ENCODE data around the gene PDZD8.

The PDZD8 gene

DNA sequence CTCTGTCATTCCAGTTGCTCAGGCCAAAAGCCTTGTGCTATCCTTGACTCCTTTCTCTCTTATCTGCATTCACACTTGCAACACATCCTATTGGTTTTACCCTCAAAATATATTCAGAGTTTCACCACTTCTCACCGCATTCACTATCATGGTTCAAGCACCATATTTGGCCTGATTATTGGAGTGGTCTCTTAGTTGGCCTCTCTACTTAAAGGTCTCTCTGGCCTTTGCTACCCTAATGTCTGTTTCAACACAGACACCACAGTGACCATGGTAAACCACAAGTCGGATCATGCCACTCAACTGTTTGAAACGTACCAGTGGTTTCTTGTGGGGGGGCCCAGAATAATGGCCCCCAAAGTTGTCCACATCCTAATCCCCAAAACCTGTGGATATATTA lies 15.2 kb upstream of the PDZD8 start:
- H3K4me1 ChIP-seq (ENCODE audit: control insufficient read depth, insufficient read depth, low read length) = no peaks in the 10 kb centered on the region
- no peaks in the 10 kb centered on the region for H3K36me3 ChIP-seq (ENCODE audit: control insufficient read depth, insufficient read depth, low read length)
- no CpG with 5 or more reads among the region's 3 CpGs for WGBS (ENCODE audit: insufficient coverage, insufficient read length)
- H3K27me3 ChIP-seq (ENCODE audit: control insufficient read depth, insufficient read depth, low read length) = no peaks in the 10 kb centered on the region
- DNase-seq (ENCODE audit: low read depth, low spot score) = no peak
- no peak overlapping the region for H3K4me3 ChIP-seq (ENCODE audit: low read length)
- H3K27ac ChIP-seq (ENCODE audit: low read length) = no peak overlapping the region
- no peaks in the 10 kb centered on the region for H3K9me3 ChIP-seq (ENCODE audit: control insufficient read depth, insufficient read depth, low read length)

DNA sequence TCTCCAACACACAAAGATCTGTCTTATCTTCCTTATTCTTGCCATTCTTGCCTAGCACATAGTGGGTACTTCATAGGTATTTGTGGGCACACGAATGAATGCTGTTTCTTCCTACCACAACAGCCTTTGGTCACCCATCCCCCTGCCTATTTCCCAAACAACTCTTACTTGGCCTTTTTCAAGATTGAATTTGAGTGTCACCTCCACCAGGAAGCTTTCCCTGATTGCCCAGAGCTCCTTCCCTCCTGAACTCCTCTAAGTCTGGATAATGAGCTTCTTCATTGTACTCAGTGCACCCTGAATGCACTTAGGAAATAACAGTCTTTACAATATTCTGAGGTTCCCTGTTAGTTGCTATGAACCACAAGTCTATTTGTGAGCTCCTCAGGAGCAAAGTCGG lies 11.6 kb upstream of the PDZD8 start:
- Histone ChIP-seq H3K36me3 (ENCODE audit: control insufficient read depth, insufficient read depth, low read length) (no peaks in the 10 kb centered on the region), H3K9me3 (ENCODE audit: control insufficient read depth, insufficient read depth, low read length) (no peaks in the 10 kb centered on the region), H3K4me3 (ENCODE audit: low read length) (no peak overlapping the region), H3K4me1 (ENCODE audit: control insufficient read depth, insufficient read depth, low read length) (no peaks in the 10 kb centered on the region), H3K27ac (ENCODE audit: low read length) (no peak overlapping the region), H3K27me3 (ENCODE audit: control insufficient read depth, insufficient read depth, low read length) (no peaks in the 10 kb centered on the region)
- no peak for DNase-seq (ENCODE audit: low read depth, low spot score)
- no CpG with 5 or more reads among the region's 2 CpGs for WGBS (ENCODE audit: insufficient coverage, insufficient read length)

DNA sequence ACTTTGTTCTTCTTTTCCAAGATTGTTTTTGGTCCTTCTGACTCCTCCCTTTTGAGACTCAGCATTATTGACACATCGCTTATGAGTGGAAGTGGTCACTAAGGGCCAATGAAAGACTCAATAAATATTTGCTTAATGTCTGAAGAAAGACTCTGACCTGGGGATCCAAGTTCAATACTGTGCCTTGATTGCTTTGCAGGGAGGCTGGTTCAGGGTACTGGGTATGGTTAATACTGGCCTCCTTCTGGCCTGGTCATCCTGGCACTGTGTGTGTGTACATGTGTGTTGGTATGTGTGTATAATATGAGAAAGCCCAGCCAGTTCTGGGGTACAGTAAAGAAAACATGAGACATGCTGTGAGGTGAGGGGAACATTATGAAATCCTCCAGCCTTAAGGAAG lies 7.6 kb upstream of the PDZD8 start:
- Histone ChIP-seq H3K27me3 (ENCODE audit: control insufficient read depth, insufficient read depth, low read length) (no peaks in the 10 kb centered on the region; the same call in 1 of the 2 replicates), H3K27ac (ENCODE audit: low read length) (no peak overlapping the region), H3K4me3 (ENCODE audit: low read length) (no peak overlapping the region), H3K9me3 (ENCODE audit: control insufficient read depth, insufficient read depth, low read length) (no peaks in the 10 kb centered on the region), H3K4me1 (ENCODE audit: control insufficient read depth, insufficient read depth, low read length) (no peaks in the 10 kb centered on the region), H3K36me3 (ENCODE audit: control insufficient read depth, insufficient read depth, low read length) (no peaks in the 10 kb centered on the region)
- WGBS (ENCODE audit: insufficient coverage, insufficient read length) = no CpG with 5 or more reads among the region's 1 CpG
- no peak for DNase-seq (ENCODE audit: low read depth, low spot score)

DNA sequence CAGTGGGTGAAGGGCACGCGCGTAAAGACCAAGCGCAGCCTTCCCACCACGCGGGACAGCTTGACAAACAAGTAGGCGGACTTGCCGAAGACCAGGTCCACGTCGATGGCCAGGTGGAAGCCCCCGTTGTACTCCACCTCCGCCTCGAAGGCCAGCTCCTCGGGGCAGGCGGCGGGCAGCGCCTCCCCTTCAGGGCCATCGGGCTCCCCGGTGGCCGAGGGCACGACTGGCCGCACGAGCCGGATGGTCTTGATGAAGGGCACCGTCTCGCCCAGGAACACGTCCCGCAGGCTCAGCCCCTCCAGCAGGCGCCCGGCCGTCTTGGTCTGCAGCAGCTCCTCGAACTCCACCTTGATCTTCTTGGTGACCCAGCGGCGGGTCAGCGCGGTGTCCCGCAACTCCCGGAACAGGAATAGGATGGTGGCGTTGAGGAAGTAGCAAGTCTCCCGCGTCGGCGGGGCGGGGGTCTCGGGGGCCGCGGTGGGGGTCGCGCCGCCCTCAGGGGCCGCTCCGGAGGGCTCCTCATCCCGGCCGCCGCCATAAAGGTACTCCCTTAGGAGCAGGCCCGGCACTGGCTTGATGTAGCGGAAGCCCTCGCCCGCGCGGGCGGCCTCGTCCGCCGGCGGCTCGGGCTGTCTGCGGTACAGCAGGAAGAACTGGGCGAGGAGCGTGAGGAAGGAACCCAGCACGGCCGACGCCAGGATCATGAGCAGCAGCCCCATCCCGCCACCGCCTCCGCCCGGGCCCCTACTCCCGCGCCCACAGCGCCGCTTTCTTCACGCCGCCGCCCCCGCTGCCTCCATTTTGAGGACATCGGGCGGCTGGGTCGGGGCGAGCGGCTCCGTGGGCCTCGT lies 507 bp downstream of the PDZD8 start:
- no peak for DNase-seq (ENCODE audit: low read depth, low spot score)
- Histone ChIP-seq H3K4me1 (ENCODE audit: control insufficient read depth, insufficient read depth, low read length) (no peaks in the 10 kb centered on the region; the same call in 1 of the 2 replicates), H3K27ac (ENCODE audit: low read length) (no peak overlapping the region)

DNA sequence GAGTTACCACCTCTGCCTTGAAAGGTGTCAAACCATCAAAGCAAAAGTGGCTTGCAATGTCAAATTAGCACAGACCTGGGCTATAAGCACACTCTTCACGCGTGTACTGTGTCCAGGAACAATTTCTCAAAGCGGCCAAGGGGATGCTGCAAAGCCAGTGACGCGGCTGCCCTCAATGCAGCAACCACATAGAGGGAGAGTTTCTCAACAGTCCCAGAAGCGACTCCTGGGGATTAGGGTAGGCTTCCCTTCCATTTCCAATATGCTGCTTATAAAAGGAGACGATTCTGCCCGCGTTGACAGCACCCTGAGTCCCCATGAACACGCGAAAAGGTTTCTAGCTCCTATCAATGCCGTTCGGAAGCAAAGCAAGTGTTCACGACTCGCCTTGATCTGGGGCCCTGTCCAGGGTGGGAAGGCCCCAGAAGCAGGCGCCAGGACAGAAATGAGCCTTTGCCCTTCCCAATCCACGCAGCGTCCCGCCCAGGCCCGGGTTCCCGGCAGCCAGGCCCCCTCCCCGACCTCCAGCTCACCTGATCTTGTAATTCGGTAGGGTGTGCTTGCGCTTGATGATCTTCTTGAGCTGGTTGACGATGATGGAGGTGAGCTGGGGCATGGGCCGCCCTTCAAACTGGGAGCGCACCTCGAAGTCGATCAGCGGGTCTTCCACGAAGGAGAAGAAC lies 1.3 kb downstream of the PDZD8 start:
- no peaks in the 10 kb centered on the region; the same call in 1 of the 2 replicates for H3K4me1 ChIP-seq (ENCODE audit: control insufficient read depth, insufficient read depth, low read length)
- peak overlapping the region; percentile 95 for H3K4me3 ChIP-seq (ENCODE audit: low read length)
- H3K36me3 ChIP-seq (ENCODE audit: control insufficient read depth, insufficient read depth, low read length) = no peaks in the 10 kb centered on the region
- H3K27ac ChIP-seq (ENCODE audit: low read length) = no peak overlapping the region
- H3K27me3 ChIP-seq (ENCODE audit: control insufficient read depth, insufficient read depth, low read length) = peaks cover 3% of the 10 kb centered on the region; the same call in 1 of the 2 replicates
- no peaks in the 10 kb centered on the region for H3K9me3 ChIP-seq (ENCODE audit: control insufficient read depth, insufficient read depth, low read length)
- no CpG with 5 or more reads among the region's 31 CpGs for WGBS (ENCODE audit: insufficient coverage, insufficient read length)
- no peak for DNase-seq (ENCODE audit: low read depth, low spot score)

More for the DNA sequence above, 507 bp downstream of the PDZD8 start:
- H3K4me3 ChIP-seq (ENCODE audit: low read length) = peak overlapping the region; percentile 95
- no peaks in the 10 kb centered on the region for H3K36me3 ChIP-seq (ENCODE audit: control insufficient read depth, insufficient read depth, low read length)
- no CpG with 5 or more reads among the region's 92 CpGs for WGBS (ENCODE audit: insufficient coverage, insufficient read length)
- H3K27me3 ChIP-seq (ENCODE audit: control insufficient read depth, insufficient read depth, low read length) = peaks cover 3% of the 10 kb centered on the region; the same call in 1 of the 2 replicates
- no peaks in the 10 kb centered on the region for H3K9me3 ChIP-seq (ENCODE audit: control insufficient read depth, insufficient read depth, low read length)

DNA sequence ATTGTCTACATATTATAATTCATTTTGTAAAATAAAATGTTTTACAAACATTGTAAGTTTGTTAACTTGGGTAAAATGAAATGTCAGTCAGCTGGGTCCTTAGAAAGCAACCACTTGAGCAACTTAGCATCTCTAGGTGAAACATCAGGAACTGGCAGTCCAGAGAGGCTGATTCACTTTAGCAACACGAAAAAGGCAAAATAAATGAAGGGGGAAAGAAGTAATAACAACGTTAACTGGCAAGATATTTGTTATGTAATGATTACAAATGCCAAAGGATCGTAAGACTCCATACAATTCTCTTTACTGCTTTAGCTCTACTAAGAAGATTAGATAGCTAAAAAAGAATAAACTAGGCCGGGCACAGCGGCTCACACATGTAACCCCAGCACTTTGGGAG lies 5.0 kb downstream of the PDZD8 start:
- H3K27me3 ChIP-seq (ENCODE audit: control insufficient read depth, insufficient read depth, low read length) = peaks cover 2% of the 10 kb centered on the region; the same call in 1 of the 2 replicates
- no peaks in the 10 kb centered on the region for H3K36me3 ChIP-seq (ENCODE audit: control insufficient read depth, insufficient read depth, low read length)
- no peak overlapping the region for H3K4me3 ChIP-seq (ENCODE audit: low read length)
- H3K4me1 ChIP-seq (ENCODE audit: control insufficient read depth, insufficient read depth, low read length) = no peaks in the 10 kb centered on the region; the same call in 1 of the 2 replicates
- H3K9me3 ChIP-seq (ENCODE audit: control insufficient read depth, insufficient read depth, low read length) = no peaks in the 10 kb centered on the region
- WGBS (ENCODE audit: insufficient coverage, insufficient read length) = no CpG with 5 or more reads among the region's 5 CpGs
- no peak for DNase-seq (ENCODE audit: low read depth, low spot score)
- no peak overlapping the region for H3K27ac ChIP-seq (ENCODE audit: low read length)

DNA sequence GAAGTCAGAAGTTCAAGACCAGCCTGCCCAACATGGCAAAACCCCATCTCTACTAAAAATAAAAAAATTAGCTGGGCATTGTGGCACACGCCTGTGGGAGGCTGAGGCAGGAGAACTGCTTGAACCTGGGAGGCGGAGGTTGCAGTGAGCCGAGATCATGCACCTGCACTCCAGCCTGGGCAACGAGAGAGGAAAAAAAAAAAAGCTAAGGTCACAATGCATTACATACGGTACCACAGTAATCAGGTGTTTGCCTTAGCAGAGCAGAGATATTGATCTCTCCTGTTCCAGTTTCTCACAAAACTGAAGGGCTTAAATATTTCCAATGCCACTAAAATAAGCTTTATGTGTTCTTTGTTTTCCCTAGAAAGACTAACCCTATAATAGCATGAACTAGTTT lies 7.5 kb downstream of the PDZD8 start:
- WGBS (ENCODE audit: insufficient coverage, insufficient read length) = no CpG with 5 or more reads among the region's 5 CpGs
- H3K4me3 ChIP-seq (ENCODE audit: low read length) = no peak overlapping the region
- H3K27ac ChIP-seq (ENCODE audit: low read length) = no peak overlapping the region
- no peak for DNase-seq (ENCODE audit: low read depth, low spot score)
- H3K4me1 ChIP-seq (ENCODE audit: control insufficient read depth, insufficient read depth, low read length) = peaks cover 2% of the 10 kb centered on the region; the same call in 1 of the 2 replicates
- H3K9me3 ChIP-seq (ENCODE audit: control insufficient read depth, insufficient read depth, low read length) = no peaks in the 10 kb centered on the region
- H3K27me3 ChIP-seq (ENCODE audit: control insufficient read depth, insufficient read depth, low read length) = no peaks in the 10 kb centered on the region
- H3K36me3 ChIP-seq (ENCODE audit: control insufficient read depth, insufficient read depth, low read length) = no peaks in the 10 kb centered on the region

DNA sequence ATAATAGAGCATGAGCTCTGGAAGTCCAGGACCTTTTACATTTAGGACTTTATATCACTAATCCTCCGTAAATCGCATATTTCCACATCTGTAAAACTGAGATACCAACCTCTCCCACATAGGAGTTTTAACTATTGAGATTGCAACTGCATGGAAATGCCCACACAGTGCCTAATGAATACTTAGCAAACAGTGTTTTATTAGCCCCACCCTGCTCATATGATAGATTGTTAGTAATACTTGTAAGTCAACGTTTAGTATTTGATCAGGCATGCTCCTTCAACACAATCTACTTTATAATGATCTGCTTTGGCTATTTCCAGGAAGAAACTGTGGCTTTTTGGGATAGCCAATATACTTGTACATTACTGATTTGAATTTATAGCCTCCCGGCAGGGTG lies 8.5 kb downstream of the PDZD8 start:
- no CpG with 5 or more reads among the region's 4 CpGs for WGBS (ENCODE audit: insufficient coverage, insufficient read length)
- no peaks in the 10 kb centered on the region for H3K36me3 ChIP-seq (ENCODE audit: control insufficient read depth, insufficient read depth, low read length)
- no peak for DNase-seq (ENCODE audit: low read depth, low spot score)
- H3K9me3 ChIP-seq (ENCODE audit: control insufficient read depth, insufficient read depth, low read length) = no peaks in the 10 kb centered on the region
- H3K4me1 ChIP-seq (ENCODE audit: control insufficient read depth, insufficient read depth, low read length) = peaks cover 2% of the 10 kb centered on the region; the same call in 1 of the 2 replicates
- no peak overlapping the region for H3K27ac ChIP-seq (ENCODE audit: low read length)
- H3K27me3 ChIP-seq (ENCODE audit: control insufficient read depth, insufficient read depth, low read length) = no peaks in the 10 kb centered on the region
- H3K4me3 ChIP-seq (ENCODE audit: low read length) = no peak overlapping the region

DNA sequence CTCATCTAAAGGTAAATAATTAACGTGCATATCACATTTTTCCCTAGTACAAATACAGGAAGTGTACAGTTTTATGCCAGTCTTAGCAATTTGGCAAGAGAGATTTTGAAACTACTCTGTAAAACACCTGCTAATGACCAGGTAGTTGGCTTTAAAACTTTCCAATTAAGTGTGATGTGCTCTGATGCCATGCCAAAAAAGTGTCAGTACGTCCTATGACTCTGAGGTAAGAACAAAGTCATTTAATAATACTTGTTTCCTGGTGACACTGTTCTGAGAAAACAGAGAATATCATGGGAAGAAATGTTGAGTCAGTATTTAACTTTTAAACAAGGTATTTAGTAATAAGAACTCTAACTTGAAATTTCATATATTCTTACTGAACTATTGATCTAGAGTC lies 9.6 kb downstream of the PDZD8 start:
- H3K27me3 ChIP-seq (ENCODE audit: control insufficient read depth, insufficient read depth, low read length) = no peaks in the 10 kb centered on the region
- H3K9me3 ChIP-seq (ENCODE audit: control insufficient read depth, insufficient read depth, low read length) = no peaks in the 10 kb centered on the region
- H3K4me1 ChIP-seq (ENCODE audit: control insufficient read depth, insufficient read depth, low read length) = peaks cover 2% of the 10 kb centered on the region; the same call in 1 of the 2 replicates
- no CpG with 5 or more reads among the region's 2 CpGs for WGBS (ENCODE audit: insufficient coverage, insufficient read length)
- H3K4me3 ChIP-seq (ENCODE audit: low read length) = no peak overlapping the region
- no peaks in the 10 kb centered on the region for H3K36me3 ChIP-seq (ENCODE audit: control insufficient read depth, insufficient read depth, low read length)
- DNase-seq (ENCODE audit: low read depth, low spot score) = no peak
- no peak overlapping the region for H3K27ac ChIP-seq (ENCODE audit: low read length)

DNA sequence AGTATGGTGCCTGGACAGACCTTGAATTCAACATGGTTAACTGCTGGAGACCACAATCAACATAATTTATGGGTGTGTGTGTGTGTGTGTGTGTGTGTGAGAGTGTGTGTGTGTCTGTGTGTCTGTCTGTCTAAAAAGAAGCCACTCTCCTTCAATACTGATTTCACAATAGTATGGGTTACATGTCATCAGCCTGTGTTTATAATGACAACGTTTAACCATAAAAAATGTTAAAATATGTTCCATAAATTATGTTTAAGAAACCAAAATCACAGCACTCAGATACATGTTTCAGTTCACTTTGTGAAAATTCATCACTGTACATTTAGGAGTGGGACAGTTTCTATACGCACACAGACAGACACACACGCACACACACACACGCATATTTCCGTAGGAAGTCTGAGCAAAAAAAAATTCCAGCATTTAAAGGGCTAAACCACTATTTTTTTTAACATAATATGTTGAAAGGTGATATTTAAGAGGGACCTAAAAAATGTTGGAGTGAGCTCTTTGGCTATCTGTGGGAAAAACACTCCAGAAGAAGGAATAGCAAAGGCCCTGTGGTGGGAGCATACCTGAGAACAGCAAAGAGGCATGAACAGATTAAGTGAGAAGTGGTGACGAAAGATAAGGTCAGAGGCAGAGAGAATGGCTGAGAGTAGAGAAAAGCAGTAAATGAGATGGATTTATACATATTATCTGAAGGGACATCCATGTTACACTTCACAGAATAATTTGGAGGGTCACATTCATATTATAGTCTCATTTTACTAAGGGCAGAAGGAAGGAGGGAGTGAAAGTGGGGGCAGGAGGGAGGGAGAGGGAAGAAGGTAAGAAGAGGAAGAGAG lies 10.9 kb downstream of the PDZD8 start:
- H3K4me3 ChIP-seq (ENCODE audit: low read length) = no peak overlapping the region
- H3K27me3 ChIP-seq (ENCODE audit: control insufficient read depth, insufficient read depth, low read length) = no peaks in the 10 kb centered on the region
- no CpG with 5 or more reads among the region's 6 CpGs for WGBS (ENCODE audit: insufficient coverage, insufficient read length)
- no peak overlapping the region for H3K27ac ChIP-seq (ENCODE audit: low read length)
- peaks cover 2% of the 10 kb centered on the region; the same call in 1 of the 2 replicates for H3K4me1 ChIP-seq (ENCODE audit: control insufficient read depth, insufficient read depth, low read length)
- no peak for DNase-seq (ENCODE audit: low read depth, low spot score)
- no peaks in the 10 kb centered on the region for H3K9me3 ChIP-seq (ENCODE audit: control insufficient read depth, insufficient read depth, low read length)
- H3K36me3 ChIP-seq (ENCODE audit: control insufficient read depth, insufficient read depth, low read length) = no peaks in the 10 kb centered on the region

All from iPS DF 6.9 (cell line).